SK-N-SH (cell line): Measurements from ENCODE around the gene TOP3B. TPM values are rescaled to one million over a fixed set of nuclear protein-coding genes. Genes with fewer than 3 reads are reported as not detected.

Experiments
- CTCF ChIA-PET: fragments of 300-600, 350-600 bp; formaldehyde crosslinking; extraction: SDS; loops from one replicate; lab custom pipeline; 2021; lab: Yijun Ruan, JAX
- POLR2A ChIA-PET: fragments of 350-600 bp; sonication (Branson Sonifier 250); formaldehyde crosslinking; extraction: SDS; loops from one replicate; lab custom pipeline; 2020; ENCODE audit warnings: antibody characterized with exemption, inconsistent platforms; lab: Yijun Ruan, JAX
- DNase-seq: peaks from one replicate; pipeline ENCODE4 v3.0.0; 2012
- H2AFZ ChIP-seq: fragments of 200-600 bp; sonication (generic); 2 replicates; pipeline ENCODE4 v1.8.1; 2016; ENCODE audit warnings: antibody characterized with exemption, mild to moderate bottlenecking, low read depth
- H3F3A ChIP-seq: fragments of 200-600 bp; sonication (generic); replicated peaks from 2 replicates; pipeline ENCODE3; 2016; ENCODE audit warnings: antibody characterized with exemption, mild to moderate bottlenecking; ENCODE audit not compliant: insufficient read depth
- H3K27ac ChIP-seq, 2 experiments: fragments of 200-500 bp in 1 of 2; fragments of 200-600 bp in 1 of 2; sonication (Bioruptor generic) in 1 of 2; sonication (generic), shearing (Covaris generic) in 1 of 2; 2 replicates each; pipeline versions ENCODE4 v1.5.1 to v1.6.1; 2014 to 2016; ENCODE audit warnings: low read depth in 2 of 2, inconsistent platforms in 1 of 2, low read length in 1 of 2, mild to moderate bottlenecking in 1 of 2, mixed read lengths in 1 of 2
- H3K27me3 ChIP-seq: fragments of 200-600 bp; sonication (generic), shearing (Covaris generic); 2 replicates; pipeline ENCODE4 v1.6.1; 2016; ENCODE audit warnings: mixed run types; ENCODE audit not compliant: insufficient read depth
- H3K36me3 ChIP-seq, 2 experiments: fragments of 200-500 bp in 1 of 2; fragments of 200-600 bp in 1 of 2; sonication (Bioruptor generic) in 1 of 2; sonication (generic) in 1 of 2; replicated peaks in 1 of 2; 2 replicates each; pipeline versions ENCODE3 to v1.5.1; 2014 to 2016; ENCODE audit warnings: low read length in 1 of 2, mild to moderate bottlenecking in 1 of 2; ENCODE audit not compliant: insufficient read depth in 2 of 2, control insufficient read depth in 1 of 2
- H3K4me1 ChIP-seq, 2 experiments: fragments of 200-500 bp in 1 of 2; fragments of 200-600 bp in 1 of 2; sonication (Bioruptor generic) in 1 of 2; sonication (generic), shearing (Covaris generic) in 1 of 2; 2 replicates each; pipeline versions ENCODE4 v1.5.1 to v1.6.1; 2014 to 2016; ENCODE audit warnings: low read depth in 1 of 2, low read length in 1 of 2, mixed run types in 1 of 2; ENCODE audit not compliant: insufficient read depth in 2 of 2, control insufficient read depth in 1 of 2
- H3K4me2 ChIP-seq: fragments of 200-600 bp; sonication (generic), shearing (Covaris generic); 2 replicates; pipeline ENCODE4 v1.6.1; 2017; ENCODE audit warnings: mixed run types
- H3K4me3 ChIP-seq, 2 experiments: fragments of 200-500 bp in 1 of 2; fragments of 200-600 bp in 1 of 2; sonication (Bioruptor generic) in 1 of 2; sonication (generic), shearing (Covaris generic) in 1 of 2; 2 replicates each; pipeline versions ENCODE4 v1.5.1 to v1.8.1; 2014 to 2016; ENCODE audit warnings: low read depth in 2 of 2, inconsistent platforms in 1 of 2, low read length in 1 of 2, mild to moderate bottlenecking in 1 of 2, mixed read lengths in 1 of 2, moderate library complexity in 1 of 2
- H3K79me2 ChIP-seq: fragments of 200-600 bp; sonication (generic); 2 replicates; pipeline ENCODE4 v1.8.1; 2017; ENCODE audit warnings: mild to moderate bottlenecking; ENCODE audit not compliant: insufficient read depth
- H3K9ac ChIP-seq: fragments of 200-600 bp; sonication (generic); 2 replicates; pipeline ENCODE4 v1.6.1; 2017; ENCODE audit warnings: mixed run types
- H3K9me2 ChIP-seq: fragments of 200-600 bp; sonication (generic); 2 replicates; pipeline ENCODE4 v1.6.1; 2017; ENCODE audit warnings: mixed run types
- H3K9me3 ChIP-seq: fragments of 200-600 bp; sonication (generic); 2 replicates; pipeline ENCODE4 v1.6.1; 2017; ENCODE audit warnings: mixed run types, mild to moderate bottlenecking, moderate library complexity
- H4K20me1 ChIP-seq: fragments of 200-600 bp; sonication (generic); 2 replicates; pipeline ENCODE4 v1.6.1; 2017; ENCODE audit warnings: mild to moderate bottlenecking, mixed run types; ENCODE audit not compliant: insufficient read depth
- EZH2phosphoT487 ChIP-seq: fragments of 200-600 bp; sonication (generic); IDR thresholded peaks from 2 replicates; pipeline ENCODE4 v1.6.1; 2017; ENCODE audit warnings: low read depth, mixed run types, mild to moderate bottlenecking, antibody characterized with exemption, moderate library complexity, borderline replicate concordance
- FOSL2 ChIP-seq: IDR thresholded peaks from 2 replicates; pipeline ENCODE4 v1.4.0; 2012; ENCODE audit warnings: low read depth, mild to moderate bottlenecking, moderate library complexity, borderline replicate concordance
- FOXM1 ChIP-seq: IDR thresholded peaks from 2 replicates; pipeline ENCODE4 v1.4.0; 2012; ENCODE audit warnings: low read depth, mild to moderate bottlenecking
- MXI1 ChIP-seq: IDR thresholded peaks from 2 replicates; pipeline ENCODE4 v1.6.1; 2012; ENCODE audit warnings: mild to moderate bottlenecking, low read depth, low read length, improper control_type of control experiment
- NRF1 ChIP-seq: IDR thresholded peaks from 2 replicates; pipeline ENCODE4 v1.6.1; 2012; ENCODE audit warnings: low read depth, mild to moderate bottlenecking, low read length
- RXRA ChIP-seq: IDR thresholded peaks from 2 replicates; pipeline ENCODE4 v1.4.0; 2012; ENCODE audit warnings: low read depth, mild to moderate bottlenecking, borderline replicate concordance
- SIN3A ChIP-seq: IDR thresholded peaks from 2 replicates; pipeline ENCODE4 v1.6.1; 2012; ENCODE audit warnings: low read depth, mild to moderate bottlenecking, low read length, moderate library complexity, borderline replicate concordance
- SMC3 ChIP-seq: IDR thresholded peaks from 2 replicates; pipeline ENCODE4 v1.6.1; 2012; ENCODE audit warnings: low read depth, low read length, improper control_type of control experiment
- TAF1 ChIP-seq: IDR thresholded peaks from 2 replicates; pipeline ENCODE4 v1.6.1; 2012; ENCODE audit warnings: low read depth, mild to moderate bottlenecking, low read length, moderate library complexity, borderline replicate concordance
- WGBS: methylation state at CpG from one replicate; pipeline ENCODE4 v1.1.6; 2017; ENCODE audit warnings: low lambda C conversion rate; 5-methylcytosine and 5-hydroxymethylcytosine counted together
- polyA plus RNA-seq, 3 experiments: library from polyadenylated mRNA; depleted of rRNA; stranded (reverse); fragments of >200 nt; gene quantifications; 2 replicates each; pipeline ENCODE4 v1.2.3, GENCODE V29; 2012
- TF ChIP-seq, protein P1 (sequence below): IDR thresholded peaks from 2 replicates; pipeline ENCODE4 v1.4.0; 2012; ENCODE audit warnings: low read depth, borderline replicate concordance
- TF ChIP-seq, protein P2 (sequence below): IDR thresholded peaks from 2 replicates; pipeline ENCODE4 v1.4.0; 2012; ENCODE audit warnings: low read depth, borderline replicate concordance

TOP3B gene
- polyA plus RNA-seq, 1 of the 3 experiments (the other 2 are of a cell fraction) = 14.4 TPM

DNA sequence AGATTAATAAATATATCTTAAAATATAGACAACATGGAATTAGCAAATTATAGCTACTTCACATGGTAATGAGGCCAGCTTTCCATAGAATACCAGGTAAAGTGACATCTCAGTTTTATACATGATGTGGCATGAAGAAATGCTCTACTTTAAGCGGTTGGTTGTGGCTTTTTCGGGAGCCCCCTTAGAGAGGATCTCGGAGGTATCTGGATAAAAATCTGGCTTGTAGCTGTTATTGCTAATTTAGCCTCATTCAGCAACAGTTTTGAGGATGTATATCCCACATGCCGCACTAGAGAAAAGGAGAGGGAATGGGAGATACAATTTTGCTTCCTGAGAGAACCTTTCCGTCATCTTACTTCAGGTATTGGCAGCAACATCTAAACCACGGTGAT is 24.0 kb upstream of the TOP3B start (continued):
- TF ChIP-seq, protein P1, sequence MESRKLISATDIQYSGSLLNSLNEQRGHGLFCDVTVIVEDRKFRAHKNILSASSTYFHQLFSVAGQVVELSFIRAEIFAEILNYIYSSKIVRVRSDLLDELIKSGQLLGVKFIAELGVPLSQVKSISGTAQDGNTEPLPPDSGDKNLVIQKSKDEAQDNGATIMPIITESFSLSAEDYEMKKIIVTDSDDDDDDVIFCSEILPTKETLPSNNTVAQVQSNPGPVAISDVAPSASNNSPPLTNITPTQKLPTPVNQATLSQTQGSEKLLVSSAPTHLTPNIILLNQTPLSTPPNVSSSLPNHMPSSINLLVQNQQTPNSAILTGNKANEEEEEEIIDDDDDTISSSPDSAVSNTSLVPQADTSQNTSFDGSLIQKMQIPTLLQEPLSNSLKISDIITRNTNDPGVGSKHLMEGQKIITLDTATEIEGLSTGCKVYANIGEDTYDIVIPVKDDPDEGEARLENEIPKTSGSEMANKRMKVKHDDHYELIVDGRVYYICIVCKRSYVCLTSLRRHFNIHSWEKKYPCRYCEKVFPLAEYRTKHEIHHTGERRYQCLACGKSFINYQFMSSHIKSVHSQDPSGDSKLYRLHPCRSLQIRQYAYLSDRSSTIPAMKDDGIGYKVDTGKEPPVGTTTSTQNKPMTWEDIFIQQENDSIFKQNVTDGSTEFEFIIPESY = no peak
- no peak for TF ChIP-seq SIN3A
- TF ChIP-seq, protein P2, sequence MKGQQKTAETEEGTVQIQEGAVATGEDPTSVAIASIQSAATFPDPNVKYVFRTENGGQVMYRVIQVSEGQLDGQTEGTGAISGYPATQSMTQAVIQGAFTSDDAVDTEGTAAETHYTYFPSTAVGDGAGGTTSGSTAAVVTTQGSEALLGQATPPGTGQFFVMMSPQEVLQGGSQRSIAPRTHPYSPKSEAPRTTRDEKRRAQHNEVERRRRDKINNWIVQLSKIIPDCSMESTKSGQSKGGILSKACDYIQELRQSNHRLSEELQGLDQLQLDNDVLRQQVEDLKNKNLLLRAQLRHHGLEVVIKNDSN = no peak
- no peak for TF ChIP-seq EZH2phosphoT487
- TF ChIP-seq MXI1 = no peak

DNA sequence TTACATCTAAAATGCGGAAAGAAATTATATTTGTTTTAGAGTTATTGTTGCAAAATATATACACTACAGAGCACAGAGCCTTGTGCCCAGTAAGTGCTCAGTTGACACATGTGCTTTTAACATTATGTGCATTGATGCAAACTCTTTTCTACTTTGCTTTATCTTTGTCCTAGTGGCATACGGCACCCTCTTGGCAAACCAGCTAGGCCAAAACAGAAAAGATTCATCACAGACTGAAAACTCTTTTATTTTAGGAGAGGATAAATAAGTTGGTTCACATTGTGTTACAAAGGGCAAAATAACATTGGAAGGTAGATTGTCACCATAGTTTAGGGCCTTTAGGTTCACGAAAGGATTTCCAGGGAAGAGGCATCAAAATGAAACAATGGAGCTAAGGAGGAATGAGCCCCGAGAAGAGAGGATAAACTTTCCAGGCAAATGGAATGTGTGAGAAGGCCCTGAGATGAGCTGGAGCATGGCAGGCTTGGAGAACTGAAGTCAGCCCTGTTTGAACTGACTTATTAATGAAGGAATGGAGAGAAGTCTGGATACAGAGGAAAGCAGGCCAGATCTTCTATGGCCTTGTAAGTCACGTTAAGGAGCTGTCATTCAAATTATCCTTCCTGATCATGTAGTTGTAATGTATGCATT is 23.5 kb upstream of the TOP3B start:
- Histone ChIP-seq H3F3A (no peaks in the 10 kb centered on the region), H3K9me3 (no peaks in the 10 kb centered on the region), H4K20me1 (no peaks in the 10 kb centered on the region), H3K27me3 (peaks cover 10% of the 10 kb centered on the region; the same call in 1 of the 2 replicates), H3K4me2 (no peak overlapping the region), H3K4me1 (no peaks in the 10 kb centered on the region), H3K36me3 (no peaks in the 10 kb centered on the region), H3K9ac (no peak overlapping the region), H3K9me2 (no peaks in the 10 kb centered on the region), H3K27ac (no peak overlapping the region), H2AFZ (no peak overlapping the region), H3K4me3 (no peak overlapping the region), H3K79me2 (no peaks in the 10 kb centered on the region)
- ChIA-PET POLR2A (no interaction called here), CTCF (interaction anchor here (1.1 to 1.2 kb wide), 2 partner anchors 34 to 53 kb away, joined by 5 read pairs; partner anchors contain the start of gene PPM1F)
- TF ChIP-seq NRF1 (no peak), TAF1 (no peak), FOSL2 (no peak), FOXM1 (no peak)
- DNase-seq = no peak
- WGBS = 50% methylated on average over 5 of the region's 5 CpGs

DNA sequence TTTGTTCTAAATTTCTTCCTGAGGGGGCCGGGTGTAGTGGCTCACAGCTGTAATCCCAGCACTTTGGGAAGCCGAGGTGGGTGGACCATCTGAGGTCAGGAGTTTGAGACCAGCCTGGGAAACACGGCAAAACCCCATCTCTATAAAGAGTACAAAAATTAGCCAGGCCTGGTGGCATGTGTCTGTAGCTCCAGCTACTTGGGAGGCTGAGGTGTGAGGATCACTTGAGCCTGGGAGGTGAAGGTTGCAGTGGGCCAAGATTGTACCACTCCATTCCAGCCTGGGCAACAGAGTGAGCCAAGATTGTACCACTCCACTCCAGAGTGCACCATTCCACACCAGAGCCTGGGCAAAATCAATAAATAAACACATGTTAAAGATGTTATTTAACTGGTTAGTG is 20.6 kb upstream of the TOP3B start:
- Histone ChIP-seq H3K9ac (no peak overlapping the region), H3K27ac (no peak overlapping the region), H3K9me2 (no peaks in the 10 kb centered on the region; the same call in 1 of the 2 replicates), H3K79me2 (no peaks in the 10 kb centered on the region)
- POLR2A ChIA-PET = no interaction called here
- CTCF ChIA-PET = interaction anchor here (1.3 kb wide), 2 partner anchors 13 to 34 kb away, joined by 3 read pairs; no protein-coding TSS in a partner anchor
- no peak for TF ChIP-seq FOSL2
- TF ChIP-seq TAF1 = no peak
- no peak for TF ChIP-seq RXRA
- TF ChIP-seq SMC3 = no peak
- TF ChIP-seq, all 33 proteins: peak for 0
- Histone ChIP-seq H3K9me3 (no peaks in the 10 kb centered on the region), H3K27me3 (peaks cover 19% of the 10 kb centered on the region; the same call in 1 of the 2 replicates), H3K4me1 (no peaks in the 10 kb centered on the region), H4K20me1 (no peaks in the 10 kb centered on the region), H3F3A (no peaks in the 10 kb centered on the region), H3K36me3 (no peaks in the 10 kb centered on the region), H2AFZ (no peak overlapping the region), H3K4me2 (no peak overlapping the region), H3K4me3 (no peak overlapping the region)
- 4% methylated on average over 3 of the region's 3 CpGs for WGBS
- DNase-seq = no peak
